Limb (tissue), 2 donors: ENCODE measurements around the gene KBTBD13.
"Not testable (repeated sequence)": the region's sequence is repeated elsewhere in the genome, so short reads cannot be mapped to it uniquely, and the experiment has no call there.

Experiments used
- DNase-seq, 2 donors: peaks; one replicate each; pipeline ENCODE4 v3.0.0-alpha.2; 2016; ENCODE audit errors: extremely low spot score in 2 of 2

KBTBD13 gene

GRCh38 chr15:65069179-65069578 is 7.4 kb upstream of the KBTBD13 start:
- DNase-seq: no peak

GRCh38 chr15:65069779-65070546 is 6.6 kb upstream of the KBTBD13 start:
- DNase-seq: no peak

- no peak for DNase-seq
Measured at GRCh38 chr15:65071381-65071811, 5.2 kb upstream of the KBTBD13 start.

GRCh38 chr15:65072027-65072426 is 4.5 kb upstream of the KBTBD13 start:
- DNase-seq: no peak

- no peak for DNase-seq
Measured at GRCh38 chr15:65072617-65073016, 3.9 kb upstream of the KBTBD13 start.

- not testable (repeated sequence) for DNase-seq
Measured at GRCh38 chr15:65074946-65075345, 1.6 kb upstream of the KBTBD13 start.

- DNase-seq: not testable (repeated sequence)
Measured at GRCh38 chr15:65075607-65076395, 745 bp upstream of the KBTBD13 start.

GRCh38 chr15:65077291-65077980 is 890 bp downstream of the KBTBD13 start:
- DNase-seq: no peak

- DNase-seq: peak in 1 of 2 donors; percentile 77
Measured at GRCh38 chr15:65077981-65078352, 1.4 kb downstream of the KBTBD13 start.

GRCh38 chr15:65079580-65079979 is 3.0 kb downstream of the KBTBD13 start:
- no peak for DNase-seq

GRCh38 chr15:65081270-65081669 is 4.7 kb downstream of the KBTBD13 start:
- no peak for DNase-seq

GRCh38 chr15:65081758-65082157 is 5.2 kb downstream of the KBTBD13 start:
- no peak for DNase-seq

- no peak for DNase-seq
Measured at GRCh38 chr15:65082303-65082953, 5.9 kb downstream of the KBTBD13 start.

GRCh38 chr15:65083262-65083701 is 6.7 kb downstream of the KBTBD13 start:
- no peak for DNase-seq

- no peak for DNase-seq
Measured at GRCh38 chr15:65084500-65085206, 8.1 kb downstream of the KBTBD13 start.

GRCh38 chr15:65085207-65085753 is 8.7 kb downstream of the KBTBD13 start:
- no peak for DNase-seq

- DNase-seq: no peak
Measured at GRCh38 chr15:65085990-65086679, 9.6 kb downstream of the KBTBD13 start.

GRCh38 chr15:65086680-65087111 is 10.2 kb downstream of the KBTBD13 start:
- DNase-seq: no peak

GRCh38 chr15:65087411-65087810 is 10.9 kb downstream of the KBTBD13 start:
- DNase-seq: no peak
